ENCODE measurements around the gene SNAP47.

SNAP47 gene

DNA sequence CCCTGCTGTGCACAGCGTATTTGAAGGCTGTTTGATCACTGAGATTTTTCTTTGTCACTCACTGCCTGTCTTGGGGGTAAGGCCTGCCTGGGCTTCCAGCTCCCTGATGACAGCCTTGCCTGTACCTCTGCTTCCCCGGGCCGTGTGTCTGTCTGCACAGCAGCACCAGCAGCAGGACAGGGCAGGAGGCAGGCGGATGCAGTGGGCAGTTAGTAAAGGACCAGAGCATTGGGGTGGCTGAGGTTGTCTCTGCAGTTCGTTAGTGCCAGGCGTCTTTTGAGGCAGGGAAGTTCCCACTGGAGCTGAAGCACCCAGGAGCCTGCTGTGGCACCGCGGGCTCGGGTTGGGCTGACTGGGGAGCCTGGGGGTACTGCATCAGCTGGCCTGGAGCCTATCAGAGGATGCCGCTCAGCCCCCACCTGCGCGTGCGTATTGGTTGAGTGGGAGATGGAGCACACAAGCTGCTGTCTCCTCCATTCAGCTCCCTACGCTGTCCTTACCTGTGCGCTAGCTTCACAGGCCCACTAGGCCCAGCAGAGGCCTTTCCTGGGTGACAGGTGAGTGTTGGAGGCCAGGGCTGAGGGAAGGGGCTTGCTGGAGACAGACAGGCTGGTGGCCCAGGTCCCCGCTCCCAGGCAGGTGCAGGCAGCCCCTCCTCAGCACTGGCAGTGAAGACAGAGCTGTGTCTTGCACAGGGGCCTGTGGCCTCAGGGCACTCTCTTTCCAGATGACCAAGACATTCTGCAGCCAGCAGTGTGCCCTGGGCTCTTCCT, 28.2 kb downstream of the SNAP47 start:
- Mint-ChIP-seq H3K4me3 (no peak overlapping the region), H3K27ac (no peak overlapping the region), H3K27me3 (ENCODE audit: low read depth, poor library complexity) (peaks cover 3% of the 10 kb centered on the region), H3K9me3 (no peaks in the 10 kb centered on the region), H3K36me3 (ENCODE audit: low read depth) (peaks cover 54% of the 10 kb centered on the region), H3K4me1 (no peaks in the 10 kb centered on the region)
- DNase-seq: no peak
- TF ChIP-seq, protein P1, sequence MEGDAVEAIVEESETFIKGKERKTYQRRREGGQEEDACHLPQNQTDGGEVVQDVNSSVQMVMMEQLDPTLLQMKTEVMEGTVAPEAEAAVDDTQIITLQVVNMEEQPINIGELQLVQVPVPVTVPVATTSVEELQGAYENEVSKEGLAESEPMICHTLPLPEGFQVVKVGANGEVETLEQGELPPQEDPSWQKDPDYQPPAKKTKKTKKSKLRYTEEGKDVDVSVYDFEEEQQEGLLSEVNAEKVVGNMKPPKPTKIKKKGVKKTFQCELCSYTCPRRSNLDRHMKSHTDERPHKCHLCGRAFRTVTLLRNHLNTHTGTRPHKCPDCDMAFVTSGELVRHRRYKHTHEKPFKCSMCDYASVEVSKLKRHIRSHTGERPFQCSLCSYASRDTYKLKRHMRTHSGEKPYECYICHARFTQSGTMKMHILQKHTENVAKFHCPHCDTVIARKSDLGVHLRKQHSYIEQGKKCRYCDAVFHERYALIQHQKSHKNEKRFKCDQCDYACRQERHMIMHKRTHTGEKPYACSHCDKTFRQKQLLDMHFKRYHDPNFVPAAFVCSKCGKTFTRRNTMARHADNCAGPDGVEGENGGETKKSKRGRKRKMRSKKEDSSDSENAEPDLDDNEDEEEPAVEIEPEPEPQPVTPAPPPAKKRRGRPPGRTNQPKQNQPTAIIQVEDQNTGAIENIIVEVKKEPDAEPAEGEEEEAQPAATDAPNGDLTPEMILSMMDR (IDR thresholded peaks at IDR 0.05): no peak

- TF ChIP-seq, protein P1 (IDR thresholded peaks at IDR 0.05): no peak
- Mint-ChIP-seq H3K27ac (no peak overlapping the region), H3K4me3 (no peak overlapping the region), H3K36me3 (ENCODE audit: low read depth) (peaks cover 56% of the 10 kb centered on the region), H3K4me1 (no peaks in the 10 kb centered on the region), H3K9me3 (no peaks in the 10 kb centered on the region), H3K27me3 (ENCODE audit: low read depth, poor library complexity) (peaks cover 3% of the 10 kb centered on the region)
- no peak for DNase-seq
Observed at GRCh38 chr1:227764019-227764391, 28.8 kb downstream of the SNAP47 start.

DNA sequence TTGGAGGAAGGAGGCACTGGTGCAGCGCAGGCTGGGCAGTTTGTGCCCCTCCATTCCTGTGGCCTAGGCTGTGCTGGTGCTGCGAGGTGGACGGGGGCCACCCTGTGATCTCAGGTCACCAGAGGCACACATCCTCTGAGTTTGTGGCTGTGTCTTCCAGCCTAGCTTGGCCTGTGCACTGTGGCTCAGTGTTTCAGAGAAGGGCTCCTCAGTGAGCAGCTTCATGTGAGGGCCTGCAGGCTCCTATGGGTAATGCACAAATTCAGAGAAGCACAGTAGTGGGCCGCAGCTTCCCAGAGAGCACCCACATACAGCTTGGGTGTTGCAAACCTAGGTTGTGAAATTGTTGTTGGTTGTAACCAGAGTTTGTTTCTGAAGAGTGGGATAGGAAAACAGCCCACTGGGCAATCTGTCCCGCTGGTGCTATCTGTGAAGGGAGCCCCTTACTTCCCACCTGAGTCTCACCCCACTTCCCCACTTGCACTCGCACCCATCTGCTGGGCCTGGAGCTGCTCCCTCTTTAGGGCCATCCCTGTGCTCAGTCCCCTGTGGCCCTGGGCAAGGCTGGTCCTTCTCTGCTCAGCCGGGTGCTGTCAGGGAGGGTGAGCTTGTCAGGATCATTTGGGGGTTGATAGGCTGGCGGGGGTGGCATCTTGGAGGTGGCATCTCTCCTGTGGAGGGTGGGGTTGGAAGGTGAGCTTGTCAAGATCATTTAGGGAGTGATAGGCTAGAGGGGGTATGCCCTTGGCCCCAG, 30.2 kb downstream of the SNAP47 start:
- peaks cover 3% of the 10 kb centered on the region for H3K27me3 Mint-ChIP-seq (ENCODE audit: low read depth, poor library complexity)
- no peaks in the 10 kb centered on the region for H3K4me1 Mint-ChIP-seq
- H3K9me3 Mint-ChIP-seq: no peaks in the 10 kb centered on the region
- H3K4me3 Mint-ChIP-seq: no peak overlapping the region
- DNase-seq: no peak
- H3K36me3 Mint-ChIP-seq (ENCODE audit: low read depth): peaks cover 43% of the 10 kb centered on the region
- no peak overlapping the region for H3K27ac Mint-ChIP-seq
- TF ChIP-seq, protein P1 (IDR thresholded peaks at IDR 0.05): no peak

GRCh38 chr1:227766015-227766634, 30.9 kb downstream of the SNAP47 start:
- peaks cover 38% of the 10 kb centered on the region for H3K36me3 Mint-ChIP-seq (ENCODE audit: low read depth)
- H3K27me3 Mint-ChIP-seq (ENCODE audit: low read depth, poor library complexity): peaks cover 3% of the 10 kb centered on the region
- H3K9me3 Mint-ChIP-seq: no peaks in the 10 kb centered on the region
- no peak for DNase-seq
- H3K4me3 Mint-ChIP-seq: no peak overlapping the region
- H3K27ac Mint-ChIP-seq: no peak overlapping the region
- TF ChIP-seq, protein P1 (IDR thresholded peaks at IDR 0.05): no peak
- no peaks in the 10 kb centered on the region for H3K4me1 Mint-ChIP-seq

DNA sequence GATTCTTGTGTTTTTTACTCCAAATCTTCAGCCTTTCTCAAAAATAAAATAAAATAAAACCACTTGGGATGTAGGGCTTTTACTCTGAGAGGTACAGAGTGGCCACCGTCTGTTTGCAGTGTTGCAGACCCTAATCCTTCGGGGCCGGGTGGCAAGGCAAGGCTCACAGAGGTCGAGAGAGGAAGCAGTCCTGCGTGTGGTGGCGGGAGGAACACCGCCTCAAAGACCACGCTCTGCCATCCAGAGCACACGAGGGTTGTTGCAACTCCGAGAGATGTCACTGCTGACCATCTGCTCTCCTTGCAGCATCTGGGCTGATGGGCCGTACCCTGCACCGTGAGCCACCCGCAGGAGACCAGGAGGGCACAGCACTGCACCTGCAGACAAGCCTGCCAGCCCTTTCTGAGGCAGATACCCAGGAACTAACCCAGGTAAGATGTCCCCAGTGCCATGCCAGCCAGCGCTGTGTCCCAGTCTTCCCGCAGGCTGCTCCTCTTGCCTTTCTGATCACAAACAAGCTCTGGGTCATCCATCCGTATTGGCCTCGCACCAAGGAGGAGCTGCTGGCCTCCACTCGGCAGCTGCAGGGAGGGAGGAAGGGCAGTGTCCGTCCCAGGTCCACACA, 31.5 kb downstream of the SNAP47 start:
- H3K4me3 Mint-ChIP-seq: no peak overlapping the region
- H3K27ac Mint-ChIP-seq: no peak overlapping the region
- H3K27me3 Mint-ChIP-seq (ENCODE audit: low read depth, poor library complexity): no peaks in the 10 kb centered on the region
- no peak for DNase-seq
- peaks cover 34% of the 10 kb centered on the region for H3K36me3 Mint-ChIP-seq (ENCODE audit: low read depth)
- H3K9me3 Mint-ChIP-seq: no peaks in the 10 kb centered on the region
- H3K4me1 Mint-ChIP-seq: no peaks in the 10 kb centered on the region
- TF ChIP-seq, protein P1 (IDR thresholded peaks at IDR 0.05): no peak
